ENCODE results near the gene RTN1.

- TF ChIP-seq CTCF (IDR thresholded peaks at IDR 0.05) (no peak), POLR2AphosphoS5 (IDR thresholded peaks at IDR 0.05; ENCODE audit: low read depth, low read length) (no peak)
Measured at GRCh38 chr14:59629444-59630287, 240.9 kb downstream of the RTN1 start.

All from Panc1 (cell line).